Measurements from ENCODE around the gene APBA2.

GRCh38 chr15:29127506-29128430 is 242.0 kb downstream of the APBA2 start:
- TF ChIP-seq CTCF (IDR thresholded peaks at IDR 0.05; ENCODE audit: low read depth, low read length) (no peak), EZH2phosphoT487 (IDR thresholded peaks at IDR 0.05; ENCODE audit: low read depth) (no peak)
